Measurements from ENCODE around the gene KCNQ5.

DNA sequence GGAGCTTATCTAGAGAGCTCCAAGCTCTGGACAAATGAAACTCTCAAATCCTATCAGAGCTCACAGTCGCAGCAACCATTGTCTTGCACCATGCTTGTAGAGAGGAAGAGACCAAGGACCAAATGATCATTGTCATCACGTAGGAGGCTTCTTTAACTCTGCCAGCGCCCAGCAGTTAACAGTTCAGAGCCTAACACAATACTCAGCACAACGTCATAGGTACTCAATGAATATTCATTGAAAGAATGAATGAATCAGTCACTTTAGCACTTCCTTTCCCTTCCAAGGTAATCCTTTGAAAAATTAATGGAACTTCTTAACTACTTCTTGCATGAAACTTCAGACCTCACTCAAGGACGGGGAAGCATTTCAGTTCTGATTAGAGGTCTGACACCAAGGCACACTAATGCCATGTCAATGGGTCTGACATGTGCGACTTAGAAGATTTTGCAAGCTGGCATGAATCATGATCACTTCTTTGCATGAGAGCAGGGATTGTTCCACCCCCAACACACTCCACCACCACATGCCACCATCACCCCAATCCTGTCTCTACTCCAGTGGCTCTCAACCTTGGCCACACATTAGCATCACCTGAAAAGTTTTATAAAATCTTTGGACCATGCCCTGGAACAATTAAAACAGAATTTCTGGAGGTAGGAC lies 558.3 kb downstream of the KCNQ5 start:
- no peak for TF ChIP-seq EZH2phosphoT487 (IDR thresholded peaks at IDR 0.05; ENCODE audit: low read depth)
- TF ChIP-seq, protein P1, sequence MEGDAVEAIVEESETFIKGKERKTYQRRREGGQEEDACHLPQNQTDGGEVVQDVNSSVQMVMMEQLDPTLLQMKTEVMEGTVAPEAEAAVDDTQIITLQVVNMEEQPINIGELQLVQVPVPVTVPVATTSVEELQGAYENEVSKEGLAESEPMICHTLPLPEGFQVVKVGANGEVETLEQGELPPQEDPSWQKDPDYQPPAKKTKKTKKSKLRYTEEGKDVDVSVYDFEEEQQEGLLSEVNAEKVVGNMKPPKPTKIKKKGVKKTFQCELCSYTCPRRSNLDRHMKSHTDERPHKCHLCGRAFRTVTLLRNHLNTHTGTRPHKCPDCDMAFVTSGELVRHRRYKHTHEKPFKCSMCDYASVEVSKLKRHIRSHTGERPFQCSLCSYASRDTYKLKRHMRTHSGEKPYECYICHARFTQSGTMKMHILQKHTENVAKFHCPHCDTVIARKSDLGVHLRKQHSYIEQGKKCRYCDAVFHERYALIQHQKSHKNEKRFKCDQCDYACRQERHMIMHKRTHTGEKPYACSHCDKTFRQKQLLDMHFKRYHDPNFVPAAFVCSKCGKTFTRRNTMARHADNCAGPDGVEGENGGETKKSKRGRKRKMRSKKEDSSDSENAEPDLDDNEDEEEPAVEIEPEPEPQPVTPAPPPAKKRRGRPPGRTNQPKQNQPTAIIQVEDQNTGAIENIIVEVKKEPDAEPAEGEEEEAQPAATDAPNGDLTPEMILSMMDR (IDR thresholded peaks at IDR 0.05; ENCODE audit: low read depth, low read length), result no peak
